T-helper 22 cell (primary cell): ENCODE measurements around the gene FAM107B.
"Not testable (repeated sequence)": the region's sequence is repeated elsewhere in the genome, so short reads cannot be mapped to it uniquely, and the experiment has no call there.

Experiments used
- DNase-seq: peaks from one replicate; pipeline ENCODE4 v3.0.0-alpha.2; 2020; ENCODE audit warnings: low read depth

Gene FAM107B

GRCh38 chr10:14736043-14736442, 38.7 kb downstream of the FAM107B start:
- DNase-seq = no peak

- DNase-seq = no peak
Measured at GRCh38 chr10:14731875-14732512, 42.7 kb downstream of the FAM107B start.

GRCh38 chr10:14728346-14728745, 46.4 kb downstream of the FAM107B start:
- no peak for DNase-seq

GRCh38 chr10:14727924-14728323, 46.8 kb downstream of the FAM107B start:
- no peak for DNase-seq

- DNase-seq = no peak
Measured at GRCh38 chr10:14727465-14727864, 47.2 kb downstream of the FAM107B start.

GRCh38 chr10:14724931-14725330, 49.8 kb downstream of the FAM107B start:
- no peak for DNase-seq

- DNase-seq = no peak
Measured at GRCh38 chr10:14723052-14723689, 51.5 kb downstream of the FAM107B start.

- DNase-seq = no peak
Measured at GRCh38 chr10:14717552-14717951, 57.1 kb downstream of the FAM107B start.

- no peak for DNase-seq
Measured at GRCh38 chr10:14712991-14713424, 61.7 kb downstream of the FAM107B start.

GRCh38 chr10:14709344-14709743, 65.4 kb downstream of the FAM107B start:
- DNase-seq = not testable (repeated sequence)

- no peak for DNase-seq
Measured at GRCh38 chr10:14707481-14707880, 67.2 kb downstream of the FAM107B start.

- no peak for DNase-seq
Measured at GRCh38 chr10:14705548-14706230, 69.0 kb downstream of the FAM107B start.

GRCh38 chr10:14703631-14704001, 71.1 kb downstream of the FAM107B start:
- no peak for DNase-seq

- DNase-seq = no peak
Measured at GRCh38 chr10:14701466-14701865, 73.2 kb downstream of the FAM107B start.

GRCh38 chr10:14700546-14700945, 74.2 kb downstream of the FAM107B start:
- DNase-seq = no peak

- DNase-seq = no peak
Measured at GRCh38 chr10:14699482-14699881, 75.2 kb downstream of the FAM107B start.

- DNase-seq = no peak
Measured at GRCh38 chr10:14698829-14699170, 75.9 kb downstream of the FAM107B start.

- DNase-seq = no peak
Measured at GRCh38 chr10:14698111-14698828, 76.4 kb downstream of the FAM107B start.

- no peak for DNase-seq
Measured at GRCh38 chr10:14697281-14697680, 77.4 kb downstream of the FAM107B start.

- no peak for DNase-seq
Measured at GRCh38 chr10:14696821-14697220, 77.9 kb downstream of the FAM107B start.

GRCh38 chr10:14695847-14696480, 78.7 kb downstream of the FAM107B start:
- DNase-seq = no peak

- no peak for DNase-seq
Measured at GRCh38 chr10:14693891-14694290, 80.8 kb downstream of the FAM107B start.
